Spinal cord (tissue), 10 donors: ENCODE data around the gene PWWP2A. TPM values are rescaled to one million over a fixed set of nuclear protein-coding genes. Genes with fewer than 3 reads are reported as not detected.

Experiments
- DNase-seq, 6 donors: peaks; one replicate each; pipeline versions ENCODE4 v3.0.0 to v3.0.0-alpha.2; 2013 to 2015; ENCODE audit warnings: low spot score in 6 of 6, low read depth in 4 of 6
- H3K27ac ChIP-seq: one replicate; pipeline ENCODE4 v1.5.1; 2013; ENCODE audit warnings: low read depth, low read length, control low read depth
- H3K27me3 ChIP-seq: one replicate; pipeline ENCODE4 v1.6.1; 2013; ENCODE audit warnings: low read length; ENCODE audit not compliant: control insufficient read depth, insufficient read depth
- H3K36me3 ChIP-seq: one replicate; pipeline ENCODE4 v1.6.1; 2013; ENCODE audit warnings: low read length; ENCODE audit not compliant: control insufficient read depth, insufficient read depth
- H3K4me1 ChIP-seq: one replicate; pipeline ENCODE4 v1.6.1; 2013; ENCODE audit warnings: low read length; ENCODE audit not compliant: control insufficient read depth, insufficient read depth
- H3K4me3 ChIP-seq: one replicate; pipeline ENCODE4 v1.5.1; 2013; ENCODE audit warnings: low read depth, low read length, control low read depth
- H3K9me3 ChIP-seq: one replicate; pipeline ENCODE4 v1.6.1; 2013; ENCODE audit warnings: low read length; ENCODE audit not compliant: control insufficient read depth, insufficient read depth
- WGBS: methylation state at CpG from one replicate; pipeline ENCODE4 v1.1.5; 2013; ENCODE audit warnings: missing lambda C conversion rate; ENCODE audit not compliant: insufficient coverage; 5-methylcytosine and 5-hydroxymethylcytosine counted together
- polyA plus RNA-seq, 2 donors: library from polyadenylated mRNA; unstranded; fragments of 120-200 nt; gene quantifications; one replicate each; pipeline ENCODE4 v1.2.1, GENCODE V29; 2013; ENCODE audit not compliant: insufficient read length in 2 of 2
- total RNA-seq, 2 donors: library from RNA; depleted of rRNA in 1 of 2; stranded (reverse); fragments of 120-200 nt in 1 of 2; fragments of >200 nt in 1 of 2; gene quantifications; one replicate each; pipeline versions ENCODE4 v1.2.3 to v1.2.4, GENCODE V29; 2013 to 2014
- donor health status: healthy.

Gene PWWP2A
- total and polyA plus RNA-seq, 4 donors: 22.6 to 34.8 (median 28.9) TPM

GRCh38 chr5:160133918-160134304 lies 14.7 kb upstream of the PWWP2A start:
- peak in 2 of 6 donors; percentile 12 to 14 for DNase-seq
- H3K9me3 ChIP-seq: no peaks in the 10 kb centered on the region
- no peaks in the 10 kb centered on the region for H3K27me3 ChIP-seq
- H3K4me1 ChIP-seq: peaks cover 8% of the 10 kb centered on the region
- no CpG with 5 or more reads among the region's 7 CpGs for WGBS
- H3K4me3 ChIP-seq: no peak overlapping the region
- H3K27ac ChIP-seq: no peak overlapping the region
- no peaks in the 10 kb centered on the region for H3K36me3 ChIP-seq

GRCh38 chr5:160133071-160133917 lies 14.0 kb upstream of the PWWP2A start:
- peak overlapping the region; percentile 4 for H3K4me3 ChIP-seq
- no peaks in the 10 kb centered on the region for H3K27me3 ChIP-seq
- peak in 4 of 6 donors; percentile 21 to 78 (median 48) for DNase-seq
- no peaks in the 10 kb centered on the region for H3K9me3 ChIP-seq
- peaks cover 8% of the 10 kb centered on the region for H3K4me1 ChIP-seq
- peak overlapping the region; percentile 57 for H3K27ac ChIP-seq
- WGBS: 16% methylated on average over 23 of the region's 31 CpGs
- H3K36me3 ChIP-seq: no peaks in the 10 kb centered on the region

- WGBS: 92% methylated on average over 2 of the region's 6 CpGs
- no peak overlapping the region for H3K4me3 ChIP-seq
- no peak for DNase-seq
- no peaks in the 10 kb centered on the region for H3K27me3 ChIP-seq
- no peaks in the 10 kb centered on the region for H3K9me3 ChIP-seq
- no peaks in the 10 kb centered on the region for H3K36me3 ChIP-seq
- peaks cover 8% of the 10 kb centered on the region for H3K4me1 ChIP-seq
- no peak overlapping the region for H3K27ac ChIP-seq
These were observed 10.6 kb upstream of the PWWP2A start for GRCh38 chr5:160129841-160130240.

- peaks cover 7% of the 10 kb centered on the region for H3K4me1 ChIP-seq
These were observed 9.4 kb upstream of the PWWP2A start for GRCh38 chr5:160128632-160129031.

GRCh38 chr5:160119905-160120266 lies 636 bp upstream of the PWWP2A start:
- Histone ChIP-seq H3K36me3 (peaks cover 19% of the 10 kb centered on the region), H3K27me3 (no peaks in the 10 kb centered on the region), H3K9me3 (no peaks in the 10 kb centered on the region), H3K4me1 (peaks cover 13% of the 10 kb centered on the region), H3K27ac (peak overlapping the region; percentile 62), H3K4me3 (peak overlapping the region; percentile 68)
- WGBS: 0% methylated on average over 6 of the region's 12 CpGs
- DNase-seq: no peak

More at GRCh38 chr5:160128632-160129031, 9.4 kb upstream of the PWWP2A start:
- no peak for DNase-seq
- 50% methylated on average over 2 of the region's 7 CpGs for WGBS
- H3K9me3 ChIP-seq: no peaks in the 10 kb centered on the region
- no peak overlapping the region for H3K4me3 ChIP-seq
- no peaks in the 10 kb centered on the region for H3K27me3 ChIP-seq
- H3K27ac ChIP-seq: no peak overlapping the region
- H3K36me3 ChIP-seq: no peaks in the 10 kb centered on the region

GRCh38 chr5:160118349-160119141 lies 705 bp downstream of the PWWP2A start:
- Histone ChIP-seq H3K27ac (peak overlapping the region; percentile 89), H3K27me3 (no peaks in the 10 kb centered on the region), H3K36me3 (peaks cover 28% of the 10 kb centered on the region), H3K4me1 (peaks cover 13% of the 10 kb centered on the region), H3K9me3 (no peaks in the 10 kb centered on the region), H3K4me3 (peak overlapping the region; percentile 68)
- peak in 4 of 6 donors; percentile 13 to 68 (median 21) for DNase-seq
- WGBS: under 1% methylated on average over 73 of the region's 79 CpGs

GRCh38 chr5:160116991-160117390 lies 2.3 kb downstream of the PWWP2A start:
- H3K27ac ChIP-seq: no peak overlapping the region
- peaks cover 13% of the 10 kb centered on the region for H3K4me1 ChIP-seq
- H3K27me3 ChIP-seq: no peaks in the 10 kb centered on the region
- no peaks in the 10 kb centered on the region for H3K9me3 ChIP-seq
- WGBS: 96% methylated on average over 5 of the region's 7 CpGs
- H3K4me3 ChIP-seq: no peak overlapping the region
- DNase-seq: no peak
- peaks cover 36% of the 10 kb centered on the region for H3K36me3 ChIP-seq

GRCh38 chr5:160108124-160108523 lies 11.1 kb downstream of the PWWP2A start:
- Histone ChIP-seq H3K4me3 (no peak overlapping the region), H3K36me3 (peaks cover 30% of the 10 kb centered on the region), H3K4me1 (no peaks in the 10 kb centered on the region), H3K27me3 (no peaks in the 10 kb centered on the region), H3K9me3 (no peaks in the 10 kb centered on the region), H3K27ac (no peak overlapping the region)
- DNase-seq: no peak
- 100% methylated on average over 1 of the region's 2 CpGs for WGBS

GRCh38 chr5:160105686-160106360 lies 13.4 kb downstream of the PWWP2A start:
- Histone ChIP-seq H3K27me3 (no peaks in the 10 kb centered on the region), H3K4me1 (no peaks in the 10 kb centered on the region), H3K27ac (no peak overlapping the region), H3K36me3 (peaks cover 18% of the 10 kb centered on the region), H3K9me3 (no peaks in the 10 kb centered on the region), H3K4me3 (no peak overlapping the region)
- DNase-seq: no peak
- WGBS: no CpG with 5 or more reads among the region's 4 CpGs
